Left colon (tissue), 2 donors: ENCODE measurements around the gene IFIH1. TPM values are rescaled to one million over a fixed set of nuclear protein-coding genes. Genes with fewer than 3 reads are reported as not detected.

ENCODE experiments used
- ATAC-seq: fragments of 200-7000 bp; cut with Tn5 transposase; one replicate; pipeline ENCODE4 v1.9.1; 2020; ENCODE audit warnings: mild to moderate bottlenecking, moderate library complexity
- DNase-seq, 2 donors: peaks; one replicate each; pipeline ENCODE4 v3.0.0-alpha.2; 2020
- intact Hi-C, 2 donors: fragments of 100-400 bp; cut with DNase I in 1 of 2; cut with micrococcal nuclease in 1 of 2; formaldehyde crosslinking; loops; one replicate each; pipeline versions ENCODE4 v1.11.2 to v1.14.0; 2022; cut with DNase I, micrococcal nuclease
- total RNA-seq, 2 donors: library from RNA; stranded (reverse); fragmentation: NEBNext Ultra II Directional; extraction: Animal tissue kit (Norgen Biotek cat#: 25700); gene quantifications; one replicate each; pipeline ENCODE4 v1.2.1, GENCODE V29; 2021
- donor health status: DM: no; HTN: no; CAD: no.
- donor health status: DM: yes; HTN: yes; CAD: no.

Gene IFIH1
- total RNA-seq, 2 donors from 2014 or later = 19.1 to 20.0 TPM

DNA sequence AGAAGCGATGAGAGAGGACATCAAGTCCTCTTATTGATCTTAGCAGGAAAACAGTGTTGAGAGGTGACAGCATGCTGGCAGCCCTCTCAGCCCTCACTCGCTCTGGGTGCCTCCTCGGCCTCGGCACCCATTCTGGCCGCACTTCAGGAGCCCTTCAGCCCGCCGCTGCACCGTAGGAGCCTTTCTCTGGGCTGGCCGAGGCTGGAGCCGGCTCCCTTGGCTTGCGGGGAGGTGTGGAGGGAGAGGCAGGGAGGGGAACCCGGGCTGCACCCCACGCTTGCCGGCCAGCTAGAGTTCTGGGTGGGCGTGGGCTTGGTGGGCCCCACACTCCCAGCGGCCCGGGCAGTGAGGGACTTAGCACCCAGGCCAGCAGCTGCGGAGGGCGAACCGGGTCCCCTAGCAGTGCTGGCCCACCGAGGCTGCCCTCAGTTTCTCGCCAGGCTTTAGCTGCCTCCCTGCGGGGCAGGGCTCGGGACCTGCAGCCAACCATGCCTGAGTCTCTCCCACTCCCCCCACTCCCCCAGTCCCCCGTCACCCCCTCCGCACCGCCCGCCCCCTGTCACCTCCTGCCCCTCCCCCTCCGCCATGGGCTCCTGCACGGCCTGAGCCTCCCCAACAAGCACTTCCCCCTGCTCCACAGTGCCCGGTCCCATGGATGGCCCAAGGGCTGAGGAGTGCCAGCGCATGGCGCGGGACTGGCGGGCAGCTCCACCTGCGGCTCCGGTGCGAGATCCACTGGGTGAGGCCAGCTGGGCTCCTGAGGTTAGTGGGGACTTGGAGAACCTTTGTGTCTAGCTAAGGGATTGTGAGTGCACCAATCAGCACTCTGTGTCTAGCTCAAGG, 83.6 kb downstream of the IFIH1 start:
- intact Hi-C loops = no loop called here
- ATAC-seq (no peak), DNase-seq (no peak)

DNA sequence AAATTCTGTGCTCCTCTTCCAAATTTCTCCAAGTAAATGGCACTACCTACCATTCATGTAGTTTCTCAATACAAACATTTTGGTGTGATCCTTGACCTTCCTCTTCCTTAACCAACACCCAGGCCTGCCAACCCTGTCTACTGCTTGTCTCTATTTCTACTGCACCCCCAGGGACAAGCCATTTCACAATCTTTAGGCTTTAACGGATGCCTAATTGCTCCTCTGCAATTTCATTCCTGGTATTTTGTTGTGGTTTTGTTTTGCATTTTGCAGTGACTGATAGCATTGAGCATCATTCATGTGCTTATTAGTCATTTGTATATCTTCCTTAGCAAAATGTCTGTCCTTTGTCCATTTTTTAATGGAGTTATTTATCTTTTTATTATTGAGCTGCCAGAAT, 85.3 kb downstream of the IFIH1 start:
- DNase-seq = no peak

DNA sequence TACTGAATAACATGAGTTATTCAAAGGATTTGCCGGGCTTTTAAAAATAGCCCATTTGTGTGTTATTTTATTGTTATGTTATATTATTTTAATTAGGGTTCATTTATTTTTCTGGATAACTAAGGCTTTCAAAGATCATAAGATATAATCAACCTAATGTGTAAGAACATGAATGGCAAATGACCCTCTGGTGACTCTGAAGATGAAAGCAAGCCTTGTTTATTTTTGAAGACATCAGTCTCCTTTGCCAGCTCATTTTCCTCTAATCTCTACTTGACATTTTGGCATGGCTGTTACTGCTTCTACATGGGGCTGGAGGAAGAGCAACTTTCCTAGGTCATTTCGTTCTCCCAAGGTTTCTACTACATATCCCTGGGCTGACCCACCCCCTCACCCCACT, 85.8 kb downstream of the IFIH1 start:
- ATAC-seq (no peak), DNase-seq (no peak)
- intact Hi-C loops = no loop called here

More for the DNA sequence above, 85.3 kb downstream of the IFIH1 start:
- intact Hi-C loops = no loop called here
- ATAC-seq = no peak

DNA sequence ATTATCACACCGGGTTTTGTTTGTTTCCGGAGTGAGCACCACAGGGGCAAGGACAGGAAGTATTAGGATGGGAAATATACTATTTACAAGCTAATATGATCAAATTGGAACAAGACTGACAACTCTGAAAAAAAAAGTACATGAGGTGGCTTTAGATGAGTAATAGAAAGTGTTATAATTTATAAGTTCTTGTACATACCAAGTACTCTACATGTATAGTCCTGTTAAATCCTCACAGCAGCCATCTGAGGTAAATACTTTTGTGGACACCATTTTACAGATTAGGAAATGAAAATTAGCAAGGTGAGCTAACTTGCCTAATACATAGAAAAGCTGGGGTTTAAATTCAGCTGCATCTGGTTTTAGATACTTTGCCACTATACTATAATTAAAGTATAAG, 86.5 kb downstream of the IFIH1 start:
- intact Hi-C loops = no loop called here
- ATAC-seq = no peak
- no peak for DNase-seq

DNA sequence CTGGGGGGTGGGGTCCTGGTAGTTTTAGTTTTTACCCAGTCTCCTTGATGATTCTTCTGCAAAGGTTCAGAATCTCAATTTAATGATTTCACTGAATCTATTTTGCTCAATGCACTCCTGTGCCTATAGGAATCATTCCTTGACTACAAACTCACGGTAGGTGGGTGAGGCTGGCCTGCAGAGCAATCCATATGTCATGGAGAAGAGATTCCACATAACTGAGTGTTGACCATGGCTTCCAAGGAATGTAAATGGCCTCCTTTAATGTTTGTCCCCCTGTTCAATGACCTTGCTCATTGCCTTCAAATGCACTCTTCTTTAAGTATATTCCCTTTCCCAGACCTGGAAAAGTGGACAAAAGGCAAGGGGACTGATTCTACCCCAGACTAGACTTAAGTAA, 87.7 kb downstream of the IFIH1 start:
- DNase-seq (no peak), ATAC-seq (no peak)
- intact Hi-C loops = no loop called here

DNA sequence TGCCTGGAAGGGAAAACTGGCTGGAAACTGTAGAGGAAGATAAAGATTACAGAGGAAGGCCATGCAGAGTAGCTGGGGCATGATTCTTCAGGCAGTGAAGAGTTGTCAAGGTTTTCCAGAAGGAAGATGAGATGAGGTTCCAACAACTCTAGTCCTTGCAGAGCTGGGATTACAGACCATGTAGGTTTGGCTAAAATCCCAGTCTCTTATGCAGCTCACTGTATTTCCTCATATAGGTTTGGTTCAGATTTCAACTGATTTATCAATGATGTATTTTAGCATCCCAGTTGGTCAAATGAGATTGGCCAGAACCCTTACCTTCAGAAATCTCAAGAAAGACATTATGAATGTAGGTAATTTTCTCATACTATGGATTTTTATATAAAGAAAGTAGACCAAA, 91.6 kb downstream of the IFIH1 start:
- intact Hi-C loops = no loop called here
- no peak for ATAC-seq

DNA sequence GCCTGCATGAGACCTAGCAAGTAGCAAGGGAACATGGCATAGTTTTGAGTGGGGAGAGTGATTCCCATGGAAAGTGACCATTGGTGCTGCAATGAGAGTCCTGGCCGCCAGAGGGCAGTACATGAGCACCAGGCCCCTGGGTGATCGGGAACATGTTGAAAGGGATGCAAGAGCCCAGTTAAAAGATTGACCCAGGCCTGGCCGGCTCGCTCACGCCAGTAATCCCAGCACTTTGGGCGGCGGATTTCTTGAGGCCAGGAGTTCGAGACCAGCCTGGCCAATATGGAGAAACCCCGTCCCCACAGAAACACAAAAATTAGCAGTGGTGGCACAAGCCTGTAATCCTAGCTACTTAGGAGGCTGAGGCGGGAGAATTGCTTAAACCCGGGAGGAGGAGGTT, 97.4 kb downstream of the IFIH1 start:
- peak; percentile 34 to 53 for DNase-seq
- intact Hi-C loops = loop anchor here in 1 of 2 donors (2.0 kb wide), 1 partner anchor 78 kb away; no protein-coding TSS in a partner anchor
- peak; percentile 52 for ATAC-seq

More for the DNA sequence above, 91.6 kb downstream of the IFIH1 start:
- no peak for DNase-seq

DNA sequence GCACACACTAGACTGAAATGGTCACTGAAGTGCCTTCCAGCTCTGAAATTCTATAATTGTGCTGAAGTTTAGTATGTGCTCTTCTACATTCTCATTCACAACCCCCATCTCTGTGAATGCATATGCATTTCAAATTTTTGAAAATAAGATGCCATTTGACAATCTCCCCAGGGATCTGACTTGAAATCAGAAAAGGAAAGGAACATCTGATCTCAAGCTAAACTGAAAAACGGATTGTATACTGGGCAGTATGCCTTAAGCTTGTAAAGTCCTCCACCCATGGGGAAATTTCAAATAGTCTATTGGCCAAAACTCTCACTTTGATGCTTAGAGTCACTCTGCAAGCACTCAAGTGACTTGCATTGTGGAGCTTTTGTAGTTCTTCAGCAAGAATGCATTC, 98.1 kb downstream of the IFIH1 start:
- intact Hi-C loops = loop anchor here in 1 of 2 donors (2.0 kb wide), 1 partner anchor 78 kb away; no protein-coding TSS in a partner anchor
- DNase-seq (no peak), ATAC-seq (no peak)

DNA sequence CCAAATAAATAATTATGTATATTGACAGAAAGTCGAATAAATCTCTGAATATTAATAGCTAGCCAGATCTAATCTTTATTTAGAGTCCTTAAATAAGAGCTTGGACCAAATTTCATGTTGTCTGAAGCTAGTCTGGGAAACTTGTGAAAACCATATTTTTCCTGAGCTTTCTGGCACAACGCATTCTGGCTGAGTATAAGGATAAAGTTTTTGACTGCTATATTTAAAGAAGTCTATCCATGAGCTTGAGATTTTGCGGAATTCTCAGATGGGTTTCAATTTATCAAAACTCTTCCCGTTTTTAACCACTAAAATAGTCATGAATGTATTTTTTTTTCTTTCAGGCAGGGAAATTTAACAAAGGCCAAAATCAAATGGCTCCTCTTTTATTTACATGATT, 99.1 kb downstream of the IFIH1 start:
- DNase-seq (no peak), ATAC-seq (no peak)
- intact Hi-C loops = no loop called here

DNA sequence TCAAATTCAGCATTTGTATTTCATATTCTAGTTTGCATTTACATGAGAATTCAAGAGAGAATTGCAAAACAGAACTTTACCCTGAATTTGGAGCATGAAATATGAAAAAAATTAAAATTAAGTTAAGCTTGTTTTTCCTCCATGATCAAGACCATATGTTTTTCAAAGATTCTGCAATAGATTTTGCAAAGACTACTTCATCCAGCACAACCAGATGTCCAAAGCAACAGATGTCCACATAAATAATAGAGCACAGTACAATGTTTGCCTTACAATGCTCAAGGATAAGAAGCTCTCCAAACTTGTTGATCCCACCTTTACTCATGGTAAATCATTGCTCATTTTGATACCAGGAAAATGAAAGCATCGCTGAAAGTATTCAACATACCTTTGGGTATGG, 100.9 kb downstream of the IFIH1 start:
- DNase-seq (no peak), ATAC-seq (no peak)
- intact Hi-C loops = no loop called here

Other genes with a start within 250 kb of the IFIH1 start
- gene DPP4, start 244.5 kb downstream of the IFIH1 start, total RNA-seq = 10 to 100 TPM; 14.7 to 30.1 TPM
- gene GCG, start 166.4 kb downstream of the IFIH1 start, total RNA-seq = 10 to 100 TPM; 55.2 to 55.9 TPM
- gene FAP, start 75.2 kb downstream of the IFIH1 start, total RNA-seq = under 1 TPM; 0.34 to 0.78 TPM
- gene GCA, start 25.4 kb upstream of the IFIH1 start, total RNA-seq = 10 to 100 TPM; 25.6 to 28.1 TPM